ENCODE data around the gene KCNJ6.

DNA sequence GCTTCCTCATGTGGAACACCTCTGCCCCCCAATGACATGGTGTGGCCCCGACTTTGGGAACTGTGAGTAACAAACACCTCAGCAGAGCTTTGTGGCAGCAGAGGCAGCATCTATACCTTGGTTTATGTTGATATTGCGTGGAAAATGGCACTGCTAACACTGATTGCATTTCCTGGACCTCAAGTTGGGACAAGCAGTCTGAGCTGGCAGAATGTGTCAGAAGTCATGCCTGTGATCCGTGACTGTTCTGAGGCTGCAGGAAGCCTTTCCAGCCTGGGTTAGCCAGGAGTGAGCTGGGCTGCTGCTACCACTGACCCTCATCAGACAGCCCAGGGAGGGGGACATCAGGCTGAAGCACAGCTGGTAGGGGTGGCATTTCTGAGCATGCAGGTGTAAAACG is 268.5 kb downstream of the KCNJ6 start:
- no peak for TF ChIP-seq CTCF (conservative IDR thresholded peaks at IDR 0.05; ENCODE audit: low read depth, low read length)
- no peak for TF ChIP-seq EZH2 (IDR thresholded peaks at IDR 0.05; ENCODE audit: borderline replicate concordance, low read depth, low read length, poor library complexity, severe bottlenecking)

Data from A673 (cell line).